Hepatocyte (in vitro differentiated cells): ENCODE data around the gene CCDC39. TPM values are rescaled to one million over a fixed set of nuclear protein-coding genes. Genes with fewer than 3 reads are reported as not detected.

Experiments
- DNase-seq: peaks from one replicate; pipeline ENCODE4 v3.0.0-alpha.2; 2016; ENCODE audit warnings: low spot score
- H2AFZ ChIP-seq: fragments of 200-600 bp; sonication (generic); 2 replicates; pipeline ENCODE4 v1.6.0; 2016; ENCODE audit warnings: antibody characterized with exemption, mild to moderate bottlenecking
- H3K27ac ChIP-seq: fragments of 200-600 bp; sonication (generic); 2 replicates; pipeline ENCODE4 v1.5.1; 2016; ENCODE audit warnings: mild to moderate bottlenecking
- H3K27me3 ChIP-seq: fragments of 200-600 bp; sonication (generic); 2 replicates; pipeline ENCODE4 v1.6.1; 2016
- H3K36me3 ChIP-seq: fragments of 200-600 bp; sonication (generic); replicated peaks from 2 replicates; pipeline ENCODE4 v1.5.1; 2016; ENCODE audit warnings: low read depth; ENCODE audit not compliant: insufficient read depth
- H3K4me1 ChIP-seq: fragments of 200-600 bp; sonication (generic); 2 replicates; pipeline ENCODE4 v1.5.1; 2016; ENCODE audit warnings: mild to moderate bottlenecking, moderate library complexity; ENCODE audit not compliant: insufficient read depth
- H3K4me2 ChIP-seq: fragments of 200-600 bp; sonication (generic); 2 replicates; pipeline ENCODE4 v1.6.0; 2016
- H3K4me3 ChIP-seq: fragments of 200-600 bp; sonication (generic); 2 replicates; pipeline ENCODE4 v1.5.1; 2016; ENCODE audit warnings: mild to moderate bottlenecking
- H3K79me2 ChIP-seq: fragments of 200-600 bp; sonication (generic); 2 replicates; pipeline ENCODE4 v1.6.0; 2017; ENCODE audit warnings: mild to moderate bottlenecking
- H3K9me2 ChIP-seq: fragments of 200-600 bp; sonication (generic); replicated peaks from 2 replicates; pipeline ENCODE4 v1.6.0; 2017; ENCODE audit warnings: mild to moderate bottlenecking; ENCODE audit not compliant: insufficient read depth
- H3K9me3 ChIP-seq: fragments of 200-600 bp; sonication (generic); 2 replicates; pipeline ENCODE4 v1.5.1; 2016; ENCODE audit warnings: low read depth, mild to moderate bottlenecking
- H4K20me1 ChIP-seq: fragments of 200-600 bp; sonication (generic); 2 replicates; pipeline ENCODE4 v1.6.0; 2016; ENCODE audit warnings: mild to moderate bottlenecking; ENCODE audit not compliant: insufficient read depth, poor library complexity, severe bottlenecking
- CTCF ChIP-seq: fragments of 200-600 bp; sonication (generic); IDR thresholded peaks from 2 replicates; pipeline ENCODE4 v1.5.1; 2016; ENCODE audit warnings: antibody characterized with exemption, mild to moderate bottlenecking; ENCODE audit not compliant: poor library complexity
- EZH2 ChIP-seq: fragments of 200-600 bp; sonication (generic); IDR thresholded peaks from 2 replicates; pipeline ENCODE4 v1.6.1; 2016; ENCODE audit warnings: antibody characterized with exemption, mild to moderate bottlenecking, borderline replicate concordance
- EZH2phosphoT487 ChIP-seq: fragments of 200-600 bp; sonication (generic); IDR thresholded peaks from one replicate; pipeline ENCODE4 v1.6.1; 2018; ENCODE audit warnings: antibody characterized with exemption, mild to moderate bottlenecking, low read depth, moderate library complexity; ENCODE audit not compliant: unreplicated experiment, severe bottlenecking
- WGBS: methylation state at CpG from one replicate; pipeline ENCODE4 v1.1.6; 2016; ENCODE audit warnings: low lambda C conversion rate; ENCODE audit errors: missing lambda C conversion rate; 5-methylcytosine and 5-hydroxymethylcytosine counted together
- polyA plus RNA-seq: library from polyadenylated mRNA; unstranded; fragments of >200 nt; fragmentation: Nextera tagmentation; extraction: Ambion mirVana; gene quantifications from 2 replicates; pipeline ENCODE4 v1.2.1, GENCODE V29; 2016
- total RNA-seq: library from RNA; depleted of rRNA; stranded (reverse); fragments of >200 nt; gene quantifications from 2 replicates; pipeline ENCODE4 v1.2.3, GENCODE V29; 2014

Gene CCDC39
- total RNA-seq = not detected in 2 replicates
- polyA plus RNA-seq = not detected in 2 replicates

GRCh38 chr3:180679178-180680096 is at the start of gene CCDC39:
TSS of gene CCDC39 (minus strand) at chr3:180679489. CDS start at chr3:180679380, 109 bp downstream.
- peak within 1 kb of the TSS; percentile 32 for H3K27ac ChIP-seq
- WGBS = under 1% methylated on average over 56 of the region's 56 CpGs
- H3K4me2 ChIP-seq = peak within 1 kb of the TSS; percentile 84
- peaks cover 15% of the 10 kb centered on the region for H3K27me3 ChIP-seq
- no peaks in the 10 kb centered on the region for H3K9me2 ChIP-seq
- H3K9me3 ChIP-seq = no peaks in the 10 kb centered on the region
- H3K4me1 ChIP-seq = peaks cover 13% of the 10 kb centered on the region
- no peaks in the 10 kb centered on the region for H3K36me3 ChIP-seq
- H3K79me2 ChIP-seq = no peaks in the 10 kb centered on the region
- TF ChIP-seq EZH2 (peak; percentile 40), CTCF (no peak), EZH2phosphoT487 (no peak)
- H3K4me3 ChIP-seq = peak within 1 kb of the TSS; percentile 81
- peak within 1 kb of the TSS; percentile 97 for H2AFZ ChIP-seq
- H4K20me1 ChIP-seq = no peaks in the 10 kb centered on the region
- peak; percentile 84 for DNase-seq

GRCh38 chr3:180720012-180720411 is 40.7 kb upstream of the CCDC39 start:
- Histone ChIP-seq H4K20me1 (no peaks in the 10 kb centered on the region), H2AFZ (no peak overlapping the region), H3K9me3 (no peaks in the 10 kb centered on the region), H3K27me3 (no peaks in the 10 kb centered on the region), H3K27ac (no peak overlapping the region), H3K9me2 (no peaks in the 10 kb centered on the region), H3K4me3 (no peak overlapping the region), H3K36me3 (no peaks in the 10 kb centered on the region), H3K4me2 (no peak overlapping the region), H3K4me1 (no peaks in the 10 kb centered on the region), H3K79me2 (no peaks in the 10 kb centered on the region)
- TF ChIP-seq EZH2 = no peak
- TF ChIP-seq CTCF = no peak
- no peak for TF ChIP-seq EZH2phosphoT487
- no peak for DNase-seq
- WGBS = 86% methylated on average over 1 of the region's 1 CpG

GRCh38 chr3:180707896-180708295 is 28.6 kb upstream of the CCDC39 start:
- TF ChIP-seq CTCF = no peak
- TF ChIP-seq EZH2phosphoT487 = no peak
- no peak for TF ChIP-seq EZH2
- 17% methylated on average over 2 of the region's 2 CpGs for WGBS
- H3K4me3 ChIP-seq = no peak overlapping the region

More at GRCh38 chr3:180707896-180708295, 28.6 kb upstream of the CCDC39 start:
- H3K27me3 ChIP-seq = no peaks in the 10 kb centered on the region
- no peak overlapping the region for H3K27ac ChIP-seq
- H2AFZ ChIP-seq = no peak overlapping the region
- no peaks in the 10 kb centered on the region for H3K4me1 ChIP-seq
- H4K20me1 ChIP-seq = no peaks in the 10 kb centered on the region
- no peak for DNase-seq
- H3K4me2 ChIP-seq = no peak overlapping the region
- H3K9me2 ChIP-seq = no peaks in the 10 kb centered on the region
- H3K9me3 ChIP-seq = no peaks in the 10 kb centered on the region
- no peaks in the 10 kb centered on the region for H3K79me2 ChIP-seq
- H3K36me3 ChIP-seq = no peaks in the 10 kb centered on the region
